AG09309 (cell line): ENCODE measurements around the gene GRID1.

Source experiments
- DNase-seq: peaks from one replicate; pipeline ENCODE4 v3.0.0-alpha.2; 2010; ENCODE audit warnings: low read depth
- H3K4me3 ChIP-seq: 2 replicates; pipeline ENCODE4 v1.5.1; 2011; ENCODE audit warnings: mild to moderate bottlenecking, low read depth, low read length, moderate library complexity; ENCODE audit not compliant: control insufficient read depth
- CTCF ChIP-seq: IDR thresholded peaks from 2 replicates; pipeline ENCODE4 v1.5.1; 2011; ENCODE audit warnings: mild to moderate bottlenecking, low read depth, low read length, inconsistent platforms; ENCODE audit not compliant: insufficient read depth, control insufficient read depth; ENCODE audit errors: missing control alignments

Gene GRID1

GRCh38 chr10:85575441-85575840, 791.2 kb downstream of the GRID1 start:
- no peak for TF ChIP-seq CTCF
- no peak overlapping the region for H3K4me3 ChIP-seq
- DNase-seq: no peak

GRCh38 chr10:85570871-85571270, 795.7 kb downstream of the GRID1 start:
- no peak for DNase-seq
- TF ChIP-seq CTCF: no peak
- H3K4me3 ChIP-seq: no peak overlapping the region

- no peak overlapping the region for H3K4me3 ChIP-seq
- TF ChIP-seq CTCF: no peak
- no peak for DNase-seq
These were observed 801.2 kb downstream of the GRID1 start for GRCh38 chr10:85565381-85565780.

DNA sequence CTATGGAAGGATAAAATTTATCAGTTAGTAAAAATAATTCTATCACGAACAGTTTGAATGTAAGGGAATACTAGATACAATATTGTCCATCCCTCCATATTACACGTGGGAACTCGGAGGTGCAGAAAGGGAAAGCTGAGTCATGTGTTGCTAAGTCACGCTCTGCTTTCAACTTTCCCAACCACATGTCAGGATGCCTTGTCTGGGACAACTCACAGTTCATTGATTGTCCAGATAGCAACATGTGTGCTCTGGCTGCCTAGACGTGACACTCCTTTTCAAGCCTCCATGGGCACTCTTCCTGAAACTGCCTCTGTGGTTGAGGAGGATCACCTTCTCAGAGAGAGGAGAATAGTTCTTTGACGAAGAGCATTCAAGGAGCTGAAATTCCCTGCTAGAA, 808.1 kb downstream of the GRID1 start:
- DNase-seq: no peak
- TF ChIP-seq CTCF: no peak
- no peak overlapping the region for H3K4me3 ChIP-seq

DNA sequence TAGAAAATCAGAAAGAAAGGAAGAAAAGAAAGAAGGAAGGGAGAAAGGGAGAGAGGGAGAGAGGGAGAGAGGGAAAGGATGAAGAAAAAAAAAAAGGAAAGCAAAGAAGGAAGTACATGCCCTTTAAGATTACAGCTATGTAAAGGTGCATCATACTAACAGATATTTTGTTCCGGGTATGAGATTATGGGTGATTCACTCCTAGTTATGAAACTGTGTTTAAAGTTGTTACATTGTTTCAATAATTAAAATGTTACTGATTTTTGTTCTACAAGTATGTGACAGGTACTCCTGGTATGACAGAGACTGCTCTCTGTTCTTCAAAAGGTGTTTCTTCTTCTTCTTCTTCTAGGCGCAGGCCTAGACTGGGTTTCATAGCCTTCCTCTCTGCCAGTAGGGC, 808.9 kb downstream of the GRID1 start:
- DNase-seq: no peak
- H3K4me3 ChIP-seq: no peak overlapping the region
- TF ChIP-seq CTCF: no peak

- no peak for TF ChIP-seq CTCF
- no peak overlapping the region for H3K4me3 ChIP-seq
- DNase-seq: no peak
These were observed 809.5 kb downstream of the GRID1 start for GRCh38 chr10:85557077-85557476.
